SIG-M5 treated with dmso at 0.1 percent for 504 hours (cell line): ENCODE measurements around the gene VSTM2L.

ENCODE experiments used
- DNase-seq: peaks from one replicate; lab custom pipeline; 2025; ENCODE audit not compliant: unreplicated experiment; lab: John Stamatoyannopoulos, UW

The VSTM2L gene

GRCh38 chr20:37917461-37917860 lies 14.5 kb downstream of the VSTM2L start:
- no peak for DNase-seq

GRCh38 chr20:37918035-37918434 lies 15.1 kb downstream of the VSTM2L start:
- no peak for DNase-seq

GRCh38 chr20:37919389-37920040 lies 16.6 kb downstream of the VSTM2L start:
- DNase-seq, result no peak

GRCh38 chr20:37920270-37920669 lies 17.3 kb downstream of the VSTM2L start:
- no peak for DNase-seq

- DNase-seq, result no peak
Observed at GRCh38 chr20:37920679-37921322, 17.9 kb downstream of the VSTM2L start.

- DNase-seq, result peak; percentile 64
Observed at GRCh38 chr20:37921341-37921929, 18.5 kb downstream of the VSTM2L start.

- DNase-seq, result no peak
Observed at GRCh38 chr20:37922016-37922415, 19.1 kb downstream of the VSTM2L start.

- no peak for DNase-seq
Observed at GRCh38 chr20:37925265-37926165, 22.6 kb downstream of the VSTM2L start.

GRCh38 chr20:37926612-37927011 lies 23.7 kb downstream of the VSTM2L start:
- no peak for DNase-seq

GRCh38 chr20:37927410-37928095 lies 24.6 kb downstream of the VSTM2L start:
- no peak for DNase-seq

- DNase-seq, result no peak
Observed at GRCh38 chr20:37928996-37929682, 26.2 kb downstream of the VSTM2L start.

- DNase-seq, result no peak
Observed at GRCh38 chr20:37929683-37930014, 26.7 kb downstream of the VSTM2L start.

GRCh38 chr20:37931153-37931922 lies 28.4 kb downstream of the VSTM2L start:
- DNase-seq, result no peak

GRCh38 chr20:37932074-37932473 lies 29.1 kb downstream of the VSTM2L start:
- no peak for DNase-seq

GRCh38 chr20:37932919-37933318 lies 30.0 kb downstream of the VSTM2L start:
- DNase-seq, result no peak

GRCh38 chr20:37933786-37934633 lies 31.1 kb downstream of the VSTM2L start:
- DNase-seq, result no peak

- no peak for DNase-seq
Observed at GRCh38 chr20:37934634-37935375, 31.9 kb downstream of the VSTM2L start.

- DNase-seq, result no peak
Observed at GRCh38 chr20:37935435-37935834, 32.5 kb downstream of the VSTM2L start.
